ENCODE data around the gene SMAD9. TPM values are rescaled to one million over a fixed set of nuclear protein-coding genes. Genes with fewer than 3 reads are reported as not detected.
A peak's percentile ranks its signal among the peaks of the same experiment; 100 is the strongest.

SMAD9 gene
- total and polyA plus RNA-seq, 2 of the 13 experiments (the other 11 are each of a cell fraction or from before 2014, with no cell fraction given) = 4.2 to 7.7 TPM

DNA sequence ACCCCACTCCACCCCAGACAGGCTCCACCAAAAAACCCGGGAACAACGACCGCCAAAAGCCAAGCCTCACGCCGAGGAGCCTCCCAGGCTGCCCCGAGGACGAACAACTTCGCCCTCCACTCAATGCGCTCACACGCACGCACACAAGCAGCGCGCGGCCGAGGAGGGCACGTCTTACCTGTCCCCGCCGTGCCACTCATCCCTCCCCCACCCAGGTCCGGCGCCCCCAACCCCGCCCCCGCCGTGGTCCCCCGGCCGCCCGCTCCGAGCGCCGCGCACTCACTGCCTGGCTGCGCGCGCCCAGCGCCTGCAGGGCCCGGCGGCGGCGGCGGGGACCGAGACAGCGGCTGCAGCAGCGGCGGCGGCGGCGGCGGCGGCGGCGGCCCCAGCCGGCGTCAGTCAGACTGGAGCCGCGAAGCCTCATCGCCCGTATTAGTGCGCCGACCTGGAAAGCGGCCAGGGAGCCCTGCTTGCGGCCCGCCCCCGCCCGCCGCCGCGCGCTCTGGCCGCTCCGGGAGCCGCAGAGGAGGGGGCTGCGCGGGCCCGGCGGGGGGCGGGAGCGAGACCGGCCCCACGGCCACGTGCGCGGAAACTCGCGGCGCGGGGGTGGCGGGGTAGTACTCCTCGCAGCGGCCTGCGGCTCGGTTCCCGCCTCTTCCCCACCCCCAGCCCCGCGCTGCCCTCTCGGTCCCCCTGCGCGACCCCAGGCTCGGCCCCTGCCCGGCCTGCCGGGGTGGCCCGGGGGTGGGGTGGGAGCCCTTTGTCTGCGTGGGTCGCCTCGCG is at the start of gene SMAD9 (continued):
- 0 out of 2 replicates have a peak, but pooled peaks have one; percentile 0 for TF ChIP-seq ARNTL (CRISPR knock-in tag; IDR thresholded peaks at IDR 0.05)
- no peak for TF ChIP-seq RARA (CRISPR knock-in tag; IDR thresholded peaks at IDR 0.05)
- TF ChIP-seq RAD21 (CRISPR knock-in tag; IDR thresholded peaks at IDR 0.05) = peak; percentile 52
- TF ChIP-seq SOX13 (IDR thresholded peaks at IDR 0.05) = no peak
- no peak for TF ChIP-seq SOX13 (CRISPR knock-in tag; conservative IDR thresholded peaks at IDR 0.05 in 1 of 2, IDR thresholded peaks at IDR 0.05 in 1 of 2)
- no peak for TF ChIP-seq HOMEZ (CRISPR knock-in tag; IDR thresholded peaks at IDR 0.05; ENCODE audit: low read depth)
- TF ChIP-seq, protein P1, sequence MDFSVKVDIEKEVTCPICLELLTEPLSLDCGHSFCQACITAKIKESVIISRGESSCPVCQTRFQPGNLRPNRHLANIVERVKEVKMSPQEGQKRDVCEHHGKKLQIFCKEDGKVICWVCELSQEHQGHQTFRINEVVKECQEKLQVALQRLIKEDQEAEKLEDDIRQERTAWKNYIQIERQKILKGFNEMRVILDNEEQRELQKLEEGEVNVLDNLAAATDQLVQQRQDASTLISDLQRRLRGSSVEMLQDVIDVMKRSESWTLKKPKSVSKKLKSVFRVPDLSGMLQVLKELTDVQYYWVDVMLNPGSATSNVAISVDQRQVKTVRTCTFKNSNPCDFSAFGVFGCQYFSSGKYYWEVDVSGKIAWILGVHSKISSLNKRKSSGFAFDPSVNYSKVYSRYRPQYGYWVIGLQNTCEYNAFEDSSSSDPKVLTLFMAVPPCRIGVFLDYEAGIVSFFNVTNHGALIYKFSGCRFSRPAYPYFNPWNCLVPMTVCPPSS (IDR thresholded peaks at IDR 0.05) = no peak
- no peak for TF ChIP-seq FOXO4 (CRISPR knock-in tag; conservative IDR thresholded peaks at IDR 0.05)
- no peak for TF ChIP-seq ZNF33A (CRISPR knock-in tag; IDR thresholded peaks at IDR 0.05; ENCODE audit: borderline replicate concordance)
- TF ChIP-seq, protein P2, sequence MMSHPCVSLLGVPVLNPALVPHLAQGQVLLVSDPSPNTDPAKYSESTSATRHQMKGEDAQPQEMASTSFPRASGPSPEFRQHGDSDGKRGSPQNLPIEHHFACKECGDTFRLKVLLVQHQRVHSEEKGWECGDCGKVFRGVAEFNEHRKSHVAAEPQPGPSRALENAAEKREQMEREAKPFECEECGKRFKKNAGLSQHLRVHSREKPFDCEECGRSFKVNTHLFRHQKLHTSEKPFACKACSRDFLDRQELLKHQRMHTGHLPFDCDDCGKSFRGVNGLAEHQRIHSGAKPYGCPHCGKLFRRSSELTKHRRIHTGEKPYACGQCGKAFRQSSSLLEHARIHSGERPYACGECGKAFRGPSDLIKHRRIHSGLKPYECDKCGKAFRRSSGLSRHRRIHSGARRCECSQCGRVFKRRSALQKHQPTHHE (CRISPR knock-in tag; IDR thresholded peaks at IDR 0.05; ENCODE audit: borderline replicate concordance) = no peak
- TF ChIP-seq ZMAT3 (CRISPR knock-in tag; conservative IDR thresholded peaks at IDR 0.05) = no peak
- TF ChIP-seq ZFX (CRISPR knock-in tag; IDR thresholded peaks at IDR 0.05; ENCODE audit: low read depth) = peak; percentile 18; the same call in 1 of the 2 replicates
- no peak for TF ChIP-seq MED8 (CRISPR knock-in tag; IDR thresholded peaks at IDR 0.05; ENCODE audit: insufficient replicate concordance)
- no peak for TF ChIP-seq ZNF224 (CRISPR knock-in tag; IDR thresholded peaks at IDR 0.05)
- TF ChIP-seq ZNF652 (CRISPR knock-in tag; IDR thresholded peaks at IDR 0.05; ENCODE audit: borderline replicate concordance, low read depth) = no peak
- TF ChIP-seq KDM4B (CRISPR knock-in tag; IDR thresholded peaks at IDR 0.05) = no peak
- TF ChIP-seq FOXJ3 (CRISPR knock-in tag; IDR thresholded peaks at IDR 0.05; ENCODE audit: borderline replicate concordance) = no peak
- peak; percentile 84 for TF ChIP-seq SKI (IDR thresholded peaks at IDR 0.05; ENCODE audit: partially characterized antibody)
- TF ChIP-seq, protein P3, sequence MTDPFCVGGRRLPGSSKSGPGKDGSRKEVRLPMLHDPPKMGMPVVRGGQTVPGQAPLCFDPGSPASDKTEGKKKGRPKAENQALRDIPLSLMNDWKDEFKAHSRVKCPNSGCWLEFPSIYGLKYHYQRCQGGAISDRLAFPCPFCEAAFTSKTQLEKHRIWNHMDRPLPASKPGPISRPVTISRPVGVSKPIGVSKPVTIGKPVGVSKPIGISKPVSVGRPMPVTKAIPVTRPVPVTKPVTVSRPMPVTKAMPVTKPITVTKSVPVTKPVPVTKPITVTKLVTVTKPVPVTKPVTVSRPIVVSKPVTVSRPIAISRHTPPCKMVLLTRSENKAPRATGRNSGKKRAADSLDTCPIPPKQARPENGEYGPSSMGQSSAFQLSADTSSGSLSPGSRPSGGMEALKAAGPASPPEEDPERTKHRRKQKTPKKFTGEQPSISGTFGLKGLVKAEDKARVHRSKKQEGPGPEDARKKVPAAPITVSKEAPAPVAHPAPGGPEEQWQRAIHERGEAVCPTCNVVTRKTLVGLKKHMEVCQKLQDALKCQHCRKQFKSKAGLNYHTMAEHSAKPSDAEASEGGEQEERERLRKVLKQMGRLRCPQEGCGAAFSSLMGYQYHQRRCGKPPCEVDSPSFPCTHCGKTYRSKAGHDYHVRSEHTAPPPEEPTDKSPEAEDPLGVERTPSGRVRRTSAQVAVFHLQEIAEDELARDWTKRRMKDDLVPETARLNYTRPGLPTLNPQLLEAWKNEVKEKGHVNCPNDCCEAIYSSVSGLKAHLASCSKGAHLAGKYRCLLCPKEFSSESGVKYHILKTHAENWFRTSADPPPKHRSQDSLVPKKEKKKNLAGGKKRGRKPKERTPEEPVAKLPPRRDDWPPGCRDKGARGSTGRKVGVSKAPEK (CRISPR knock-in tag; IDR thresholded peaks at IDR 0.05; ENCODE audit: borderline replicate concordance) = no peak
- TF ChIP-seq HOXD1 (CRISPR knock-in tag; IDR thresholded peaks at IDR 0.05) = no peak

Data from HepG2 (cell line).